Neural cell (in vitro differentiated cells): ENCODE measurements around the gene NXPH3.

Experiments
- CTCF ChIP-seq: fragments of 450-650 bp; IDR thresholded peaks from 2 replicates; pipeline ENCODE4 v1.5.1; 2014; ENCODE audit warnings: antibody characterized with exemption, mild to moderate bottlenecking, moderate library complexity; ENCODE audit not compliant: poor library complexity, severe bottlenecking
- EP300 ChIP-seq: fragments of 450-650 bp; conservative IDR thresholded peaks from 2 replicates; pipeline ENCODE4 v1.6.1; 2014; ENCODE audit warnings: antibody characterized with exemption, mild to moderate bottlenecking, moderate library complexity; ENCODE audit not compliant: poor library complexity, severe bottlenecking
- EZH2 ChIP-seq: fragments of 200-600, 300-800 bp; shearing (Covaris generic), sonication (generic); IDR thresholded peaks from 2 replicates; pipeline ENCODE4 v1.6.1; 2014; ENCODE audit warnings: antibody characterized with exemption, low read length, borderline replicate concordance, mild to moderate bottlenecking; ENCODE audit not compliant: insufficient read depth, poor library complexity, severe bottlenecking
- REST ChIP-seq: IDR thresholded peaks from 2 replicates; pipeline ENCODE4 v1.6.1; 2012; ENCODE audit warnings: borderline replicate concordance

GRCh38 chr17:49551221-49552069 lies 24.2 kb upstream of the NXPH3 start:
- TF ChIP-seq EZH2 = no peak
- no peak for TF ChIP-seq REST
- no peak for TF ChIP-seq CTCF
- TF ChIP-seq EP300 = no peak
